Tibial artery (tissue), 4 donors: Measurements from ENCODE around the gene MED7.

Experiments used
- DNase-seq, 2 donors: peaks; one replicate each; pipeline ENCODE4 v3.0.0-alpha.2; 2019
- H3K27ac ChIP-seq, 2 donors: fragments of 200-600 bp; sonication (generic) in 1 of 2; 1 replicate in 1 of 2; 2 replicates in 1 of 2; pipeline ENCODE4 v1.5.1; 2018 to 2019; ENCODE audit warnings: mild to moderate bottlenecking in 1 of 2
- H3K27me3 ChIP-seq, 2 donors: fragments of 200-600 bp; sonication (generic) in 1 of 2; one replicate each; pipeline versions ENCODE4 v1.5.1 to v1.6.0; 2016 to 2019
- H3K36me3 ChIP-seq, 3 donors: fragments of 200-600 bp; sonication (generic) in 2 of 3; one replicate each; pipeline ENCODE4 v1.5.1; 2016 to 2019; ENCODE audit warnings: mild to moderate bottlenecking in 2 of 3
- H3K4me1 ChIP-seq, 4 donors: fragments of 200-600 bp; sonication (generic) in 2 of 4; 1 replicate in 3 of 4; 2 replicates in 1 of 4; pipeline ENCODE4 v1.5.1; 2016 to 2019
- H3K4me3 ChIP-seq, 2 donors: fragments of 200-600 bp; sonication (generic) in 1 of 2; 1 replicate in 1 of 2; 2 replicates in 1 of 2; pipeline ENCODE4 v1.5.1; 2018 to 2019; ENCODE audit warnings: mild to moderate bottlenecking in 2 of 2
- H3K9me3 ChIP-seq, 3 donors: fragments of 200-600 bp; sonication (generic) in 1 of 3; one replicate each; pipeline ENCODE4 v1.5.1; 2016 to 2019
- intact Hi-C: fragments of 100-400 bp; cut with DNase I; formaldehyde crosslinking; loops from one replicate; pipeline ENCODE4 v1.15.0; 2023; ENCODE audit warnings: low total_unique reads
- TF ChIP-seq, protein P1 (sequence below), 2 experiments: fragments of 200-600 bp in 1 of 2; fragments of 450-650 bp in 1 of 2; IDR thresholded peaks; one replicate each; pipeline ENCODE4 v1.5.1; 2017 to 2019; ENCODE audit warnings: antibody characterized with exemption in 2 of 2, mild to moderate bottlenecking in 1 of 2, moderate library complexity in 1 of 2

The MED7 gene

DNA sequence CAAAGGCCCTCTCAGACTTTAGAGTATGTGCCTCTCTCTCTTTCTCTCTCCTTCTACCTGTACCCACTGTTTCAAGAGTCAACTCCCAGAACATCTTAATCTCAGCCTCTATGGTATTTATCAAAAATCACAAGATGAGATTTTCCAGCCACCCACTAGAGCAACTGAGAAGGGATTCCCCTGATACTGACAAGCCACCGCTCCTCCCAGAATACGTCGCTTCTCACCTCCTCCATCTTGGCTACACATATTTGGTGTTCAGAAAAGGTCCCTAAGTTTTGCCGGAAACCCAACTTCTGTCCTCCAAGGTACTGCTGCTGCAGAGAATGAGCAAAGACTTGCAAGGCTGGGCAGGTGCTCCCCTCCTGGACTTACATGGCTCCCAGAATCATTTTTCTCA, 17.3 kb upstream of the MED7 start:
- no peaks in the 10 kb centered on the region for H3K4me1 ChIP-seq
- no peaks in the 10 kb centered on the region for H3K36me3 ChIP-seq
- intact Hi-C loops: loop anchor here (10.0 kb wide), 1 partner anchor 575 kb away; the partner anchor contains the start of gene THG1L
- H3K4me3 ChIP-seq: no peak overlapping the region
- peaks cover 0 to 12% of the 10 kb centered on the region in 2 donors for H3K27me3 ChIP-seq
- TF ChIP-seq, protein P1, sequence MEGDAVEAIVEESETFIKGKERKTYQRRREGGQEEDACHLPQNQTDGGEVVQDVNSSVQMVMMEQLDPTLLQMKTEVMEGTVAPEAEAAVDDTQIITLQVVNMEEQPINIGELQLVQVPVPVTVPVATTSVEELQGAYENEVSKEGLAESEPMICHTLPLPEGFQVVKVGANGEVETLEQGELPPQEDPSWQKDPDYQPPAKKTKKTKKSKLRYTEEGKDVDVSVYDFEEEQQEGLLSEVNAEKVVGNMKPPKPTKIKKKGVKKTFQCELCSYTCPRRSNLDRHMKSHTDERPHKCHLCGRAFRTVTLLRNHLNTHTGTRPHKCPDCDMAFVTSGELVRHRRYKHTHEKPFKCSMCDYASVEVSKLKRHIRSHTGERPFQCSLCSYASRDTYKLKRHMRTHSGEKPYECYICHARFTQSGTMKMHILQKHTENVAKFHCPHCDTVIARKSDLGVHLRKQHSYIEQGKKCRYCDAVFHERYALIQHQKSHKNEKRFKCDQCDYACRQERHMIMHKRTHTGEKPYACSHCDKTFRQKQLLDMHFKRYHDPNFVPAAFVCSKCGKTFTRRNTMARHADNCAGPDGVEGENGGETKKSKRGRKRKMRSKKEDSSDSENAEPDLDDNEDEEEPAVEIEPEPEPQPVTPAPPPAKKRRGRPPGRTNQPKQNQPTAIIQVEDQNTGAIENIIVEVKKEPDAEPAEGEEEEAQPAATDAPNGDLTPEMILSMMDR (IDR thresholded peaks at IDR 0.05): no peak
- no peak overlapping the region for H3K27ac ChIP-seq
- no peak for DNase-seq
- no peaks in the 10 kb centered on the region for H3K9me3 ChIP-seq

DNA sequence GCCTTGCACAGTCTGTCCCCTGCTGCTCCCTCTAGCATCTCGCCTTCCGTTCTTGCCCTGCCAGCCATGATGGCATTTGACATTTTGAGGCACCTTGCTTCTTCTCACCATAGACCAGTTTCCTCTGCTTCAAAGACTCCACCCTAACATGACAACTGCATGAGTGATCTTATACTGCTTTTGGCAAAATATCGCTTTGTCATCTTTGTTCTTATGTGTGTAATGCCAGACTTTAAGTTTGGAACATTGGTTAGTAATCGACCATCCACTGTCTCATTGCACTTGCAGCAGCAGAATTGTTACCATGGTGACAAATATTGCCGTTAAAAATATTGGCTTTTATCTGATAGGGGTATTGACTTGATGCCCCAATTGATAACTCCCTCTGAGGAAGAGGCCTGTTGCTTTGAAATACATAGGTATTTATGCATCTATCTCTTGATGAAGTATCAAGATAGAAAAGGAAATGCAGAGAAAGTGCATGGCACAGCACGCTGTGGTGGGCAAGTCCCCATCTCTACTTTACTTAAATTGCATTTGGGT, 16.6 kb upstream of the MED7 start:
- no peaks in the 10 kb centered on the region for H3K9me3 ChIP-seq
- intact Hi-C loops: loop anchor here (10.0 kb wide), 1 partner anchor 96 kb away; no protein-coding TSS in a partner anchor
- peaks cover 0 to 11% of the 10 kb centered on the region in 2 donors for H3K27me3 ChIP-seq
- TF ChIP-seq, protein P1 (IDR thresholded peaks at IDR 0.05): no peak
- H3K4me3 ChIP-seq: no peak overlapping the region
- no peak overlapping the region for H3K27ac ChIP-seq
- no peaks in the 10 kb centered on the region for H3K36me3 ChIP-seq
- DNase-seq: no peak
- H3K4me1 ChIP-seq: no peaks in the 10 kb centered on the region

DNA sequence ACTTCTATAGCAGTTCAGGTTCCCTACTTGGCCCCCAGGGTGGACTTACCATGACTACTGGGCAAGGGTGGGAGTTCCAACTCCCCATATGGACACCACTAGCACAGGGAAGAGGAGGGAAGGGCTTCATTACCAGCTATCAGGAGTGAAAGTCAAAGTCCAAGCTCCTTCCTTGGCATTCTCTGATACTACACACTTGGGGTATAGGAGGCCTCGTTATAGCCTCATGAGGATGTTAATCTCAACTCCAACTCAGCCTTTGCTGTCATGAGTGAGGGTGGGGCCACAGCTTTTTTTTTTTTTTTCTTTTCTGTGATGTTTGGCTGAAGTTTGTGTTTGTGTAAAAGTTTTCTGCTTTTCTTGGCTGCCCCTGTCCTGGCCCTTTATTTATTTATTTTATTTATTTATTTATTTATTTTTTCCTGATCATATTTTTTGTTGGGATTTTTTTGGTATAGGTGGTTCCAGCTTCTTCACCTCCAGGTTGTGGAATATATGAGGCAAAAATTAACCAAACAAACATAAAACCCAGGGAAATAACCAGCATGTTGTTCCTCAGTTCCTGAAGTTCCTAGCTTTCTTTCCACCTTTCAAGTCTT, 14.7 kb upstream of the MED7 start:
- H3K4me3 ChIP-seq: no peak overlapping the region
- H3K27me3 ChIP-seq: peaks cover 0 to 8% of the 10 kb centered on the region in 2 donors
- no peak for DNase-seq
- no peaks in the 10 kb centered on the region for H3K36me3 ChIP-seq
- H3K4me1 ChIP-seq: no peaks in the 10 kb centered on the region
- H3K9me3 ChIP-seq: no peaks in the 10 kb centered on the region
- H3K27ac ChIP-seq: no peak overlapping the region
- intact Hi-C loops: loop anchor here (10.0 kb wide), 1 partner anchor 97 kb away; no protein-coding TSS in a partner anchor
- TF ChIP-seq, protein P1 (IDR thresholded peaks at IDR 0.05): no peak

DNA sequence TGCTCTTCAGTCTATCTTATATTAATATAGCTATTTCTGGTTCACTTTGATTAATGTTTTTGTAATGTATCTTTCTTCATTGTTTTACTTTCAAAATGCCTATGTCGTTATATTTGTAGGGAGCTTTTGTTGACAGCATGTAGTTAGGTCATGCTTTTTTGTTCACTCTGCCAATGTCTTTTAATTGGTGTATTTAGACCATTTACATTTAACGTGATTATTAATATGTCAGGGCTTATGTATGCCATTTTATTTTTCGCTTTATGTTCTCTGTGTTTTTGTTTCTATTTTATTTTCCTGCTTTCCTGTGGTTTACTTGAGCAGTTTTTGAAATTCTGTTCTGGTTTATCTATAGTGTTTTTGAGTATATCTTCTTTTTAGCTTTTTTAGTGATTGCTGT, 12.6 kb upstream of the MED7 start:
- no peak for DNase-seq
- TF ChIP-seq, protein P1 (IDR thresholded peaks at IDR 0.05): no peak
- no peaks in the 10 kb centered on the region for H3K4me1 ChIP-seq
- no peaks in the 10 kb centered on the region for H3K9me3 ChIP-seq
- no peaks in the 10 kb centered on the region for H3K36me3 ChIP-seq
- H3K4me3 ChIP-seq: no peak overlapping the region
- peaks cover 0 to 2% of the 10 kb centered on the region in 2 donors for H3K27me3 ChIP-seq
- intact Hi-C loops: loop anchor here (10.0 kb wide), 1 partner anchor 100 kb away; no protein-coding TSS in a partner anchor
- no peak overlapping the region for H3K27ac ChIP-seq

DNA sequence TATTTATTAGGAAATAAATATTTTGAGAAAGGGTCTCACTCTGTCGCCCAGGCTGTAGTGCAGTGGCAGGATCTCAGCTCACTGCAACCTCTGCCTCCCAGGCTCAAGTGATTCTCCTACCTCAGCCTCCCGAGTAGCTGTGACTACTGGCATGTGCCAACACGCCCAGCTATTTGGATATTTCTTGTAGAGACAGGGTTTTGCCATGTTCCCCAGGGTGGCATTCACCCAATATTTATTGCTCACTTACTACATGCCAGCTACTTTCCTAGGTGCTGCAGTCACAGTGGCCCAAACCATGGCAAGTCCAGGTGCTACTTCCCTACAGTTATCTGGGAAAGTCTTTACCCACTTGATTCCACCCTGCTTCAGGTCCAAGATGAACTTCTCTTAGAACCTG, 8.3 kb upstream of the MED7 start:
- H3K9me3 ChIP-seq: no peaks in the 10 kb centered on the region
- H3K4me1 ChIP-seq: peaks cover 0 to 15% (median 3%) of the 10 kb centered on the region in 4 donors
- H3K27ac ChIP-seq: no peak overlapping the region
- H3K4me3 ChIP-seq: no peak overlapping the region
- no peak for DNase-seq
- intact Hi-C loops: loop anchor here (10.0 kb wide), 1 partner anchor 104 kb away; no protein-coding TSS in a partner anchor
- H3K27me3 ChIP-seq: no peaks in the 10 kb centered on the region
- H3K36me3 ChIP-seq: no peaks in the 10 kb centered on the region
- TF ChIP-seq, protein P1 (IDR thresholded peaks at IDR 0.05): no peak
